Measurements from ENCODE around the gene TAAR9. TPM values are rescaled to one million over a fixed set of nuclear protein-coding genes. Genes with fewer than 3 reads are reported as not detected.

The TAAR9 gene
- total RNA-seq, 2 experiments from 2014 or later = not detected

GRCh38 chr6:132490478-132491204 lies 47.4 kb upstream of the TAAR9 start:
- Histone ChIP-seq H3K4me1 (ENCODE audit: insufficient read depth, low read length) (peaks cover 9% of the 10 kb centered on the region), H3K27me3 (ENCODE audit: control insufficient read depth in 1 of 2, insufficient read depth in 2 of 2, low read length in 2 of 2) (no peaks in the 10 kb centered on the region), H3K27ac (ENCODE audit: low read depth in 1 of 2, low read length in 2 of 2) (no peak overlapping the region), H3K9me3 (ENCODE audit: control insufficient read depth in 1 of 2, insufficient read depth in 1 of 2, low read length in 2 of 2) (no peaks in the 10 kb centered on the region), H3K36me3 (ENCODE audit: insufficient read depth, low read length) (no peaks in the 10 kb centered on the region), H3K4me3 (ENCODE audit: low read length) (no peak overlapping the region)
- ATAC-seq (ENCODE audit: poor library complexity) (no peak), DNase-seq (no peak)
- POLR2A ChIA-PET = interaction anchor here (1.0 kb wide), 1 partner anchor 22 kb away, joined by 6 read pairs; the partner anchor contains the start of gene STX7
- H3K36me3 Mint-ChIP-seq (ENCODE audit: low read depth) = peaks cover 27% of the 10 kb centered on the region
- intact Hi-C loops (cut with DNase I, micrococcal nuclease) = no loop called here
- H3K9me3 Mint-ChIP-seq = peaks cover 6% of the 10 kb centered on the region
- CTCF ChIA-PET = no interaction called here
- H3K27me3 Mint-ChIP-seq = no peaks in the 10 kb centered on the region
- no peak overlapping the region for H3K4me3 Mint-ChIP-seq
- H3K4me1 Mint-ChIP-seq (ENCODE audit: low read depth) = peaks cover 32% of the 10 kb centered on the region
- H3K27ac Mint-ChIP-seq = no peak overlapping the region
- no peak for TF ChIP-seq CTCF (IDR thresholded peaks at IDR 0.05)

GRCh38 chr6:132491303-132491702 lies 46.8 kb upstream of the TAAR9 start:
- Mint-ChIP-seq H3K27ac (no peak overlapping the region), H3K27me3 (no peaks in the 10 kb centered on the region), H3K36me3 (ENCODE audit: low read depth) (peaks cover 31% of the 10 kb centered on the region), H3K4me1 (ENCODE audit: low read depth) (peaks cover 38% of the 10 kb centered on the region), H3K9me3 (peaks cover 6% of the 10 kb centered on the region), H3K4me3 (no peak overlapping the region)
- Histone ChIP-seq H3K36me3 (ENCODE audit: insufficient read depth, low read length) (no peaks in the 10 kb centered on the region), H3K4me1 (ENCODE audit: insufficient read depth, low read length) (peaks cover 9% of the 10 kb centered on the region), H3K9me3 (ENCODE audit: control insufficient read depth in 1 of 2, insufficient read depth in 1 of 2, low read length in 2 of 2) (no peaks in the 10 kb centered on the region), H3K4me3 (ENCODE audit: low read length) (no peak overlapping the region), H3K27me3 (ENCODE audit: control insufficient read depth in 1 of 2, insufficient read depth in 2 of 2, low read length in 2 of 2) (no peaks in the 10 kb centered on the region), H3K27ac (ENCODE audit: low read depth in 1 of 2, low read length in 2 of 2) (no peak overlapping the region)
- TF ChIP-seq CTCF (IDR thresholded peaks at IDR 0.05) = no peak
- CTCF ChIA-PET = no interaction called here
- DNase-seq (peak in 1 of 14 experiments; percentile 14), ATAC-seq (ENCODE audit: poor library complexity) (no peak)
- POLR2A ChIA-PET = no interaction called here
- intact Hi-C loops (cut with DNase I, micrococcal nuclease) = no loop called here

DNA sequence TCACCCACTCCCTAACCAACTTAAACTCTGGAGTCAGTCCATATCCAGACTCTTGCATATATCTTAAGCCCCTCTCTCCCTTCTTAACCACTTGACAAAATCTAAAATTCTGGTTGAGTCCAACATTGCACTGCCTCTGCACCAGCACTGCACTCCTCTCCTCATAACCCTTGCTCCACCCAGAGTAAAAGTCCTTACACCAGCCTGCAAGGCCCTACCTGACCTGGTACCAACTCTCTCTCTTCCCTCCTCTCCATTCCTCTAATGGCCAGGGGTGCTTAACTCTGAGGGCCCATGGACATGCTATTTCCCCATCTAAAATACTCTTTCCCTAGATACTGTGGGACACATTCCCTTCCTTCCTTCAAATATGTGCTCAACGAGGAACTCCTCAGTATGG lies 46.2 kb upstream of the TAAR9 start:
- Mint-ChIP-seq H3K9me3 (peaks cover 6% of the 10 kb centered on the region), H3K36me3 (ENCODE audit: low read depth) (peaks cover 34% of the 10 kb centered on the region), H3K27ac (no peak overlapping the region), H3K4me3 (no peak overlapping the region), H3K27me3 (no peaks in the 10 kb centered on the region), H3K4me1 (ENCODE audit: low read depth) (peaks cover 42% of the 10 kb centered on the region)
- no peak for ATAC-seq (ENCODE audit: poor library complexity)
- intact Hi-C loops (cut with DNase I, micrococcal nuclease) = no loop called here
- no peak for TF ChIP-seq CTCF (IDR thresholded peaks at IDR 0.05)
- Histone ChIP-seq H3K27ac (ENCODE audit: low read depth in 1 of 2, low read length in 2 of 2) (no peak overlapping the region), H3K27me3 (ENCODE audit: control insufficient read depth in 1 of 2, insufficient read depth in 2 of 2, low read length in 2 of 2) (no peaks in the 10 kb centered on the region), H3K9me3 (ENCODE audit: control insufficient read depth in 1 of 2, insufficient read depth in 1 of 2, low read length in 2 of 2) (no peaks in the 10 kb centered on the region), H3K36me3 (ENCODE audit: insufficient read depth, low read length) (no peaks in the 10 kb centered on the region), H3K4me1 (ENCODE audit: insufficient read depth, low read length) (peaks cover 9% of the 10 kb centered on the region), H3K4me3 (ENCODE audit: low read length) (no peak overlapping the region)
- POLR2A ChIA-PET = no interaction called here
- CTCF ChIA-PET = no interaction called here
- DNase-seq = no peak

Measured in CD4-positive, alpha-beta T cell (primary cell).